ENCODE results near the gene GDA.

Gene GDA

DNA sequence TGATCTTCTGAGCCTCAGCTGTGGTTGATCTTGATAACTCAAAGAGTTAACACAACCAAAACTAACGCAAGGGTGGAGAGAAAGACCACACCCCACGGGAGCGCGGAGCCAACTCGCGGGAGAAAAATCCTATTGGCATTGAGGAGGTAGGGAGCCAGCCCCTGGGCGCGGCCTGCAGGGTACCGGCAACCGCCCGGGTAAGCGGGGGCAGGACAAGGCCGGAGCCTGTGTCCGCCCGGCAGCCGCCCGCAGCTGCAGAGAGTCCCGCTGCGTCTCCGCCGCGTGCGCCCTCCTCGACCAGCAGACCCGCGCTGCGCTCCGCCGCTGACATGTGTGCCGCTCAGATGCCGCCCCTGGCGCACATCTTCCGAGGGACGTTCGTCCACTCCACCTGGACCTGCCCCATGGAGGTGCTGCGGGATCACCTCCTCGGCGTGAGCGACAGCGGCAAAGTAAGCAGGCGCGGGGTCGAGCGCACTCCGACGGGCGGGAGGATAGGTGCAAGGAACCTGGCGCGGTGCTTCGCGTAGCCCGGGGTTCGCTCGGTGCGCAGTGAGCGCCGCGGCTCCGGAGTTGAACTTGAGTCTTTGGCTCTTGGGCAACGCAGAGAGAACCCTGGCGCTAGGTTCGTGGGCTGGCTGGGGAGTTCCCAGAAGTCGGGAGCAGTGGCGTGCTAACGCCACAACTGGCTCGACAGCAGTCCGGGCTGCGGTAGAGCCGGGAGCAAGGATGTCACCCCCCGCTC, at the start of gene GDA:
Gene GDA, plus strand, starts transcription at position 210 of the 745 bp plus-strand sequence. Its CDS starts 120 bp downstream, at position 330.
- Histone ChIP-seq H3K9ac (ENCODE audit: low read length) (no peak within 1 kb of the TSS), H3K27me3 (ENCODE audit: low read depth, low read length) (no peaks in the 10 kb centered on the region), H3K27ac (ENCODE audit: low read length) (no peak within 1 kb of the TSS), H2AFZ (ENCODE audit: low read depth, low read length) (no peak within 1 kb of the TSS), H3K79me2 (ENCODE audit: low read length) (no peaks in the 10 kb centered on the region), H4K20me1 (ENCODE audit: insufficient read depth, low read length) (no peaks in the 10 kb centered on the region), H3K4me2 (ENCODE audit: low read length) (no peak within 1 kb of the TSS), H3K4me1 (ENCODE audit: low read length) (peaks cover 5% of the 10 kb centered on the region), H3K4me3 (ENCODE audit: low read length) (no peak within 1 kb of the TSS), H3K36me3 (replicated peaks; ENCODE audit: low read depth, low read length) (no peaks in the 10 kb centered on the region), H3K9me3 (ENCODE audit: insufficient read depth, low read length) (no peaks in the 10 kb centered on the region)
- no peak for TF ChIP-seq EZH2phosphoT487 (IDR thresholded peaks at IDR 0.05; ENCODE audit: low read depth)
- TF ChIP-seq, protein P1, sequence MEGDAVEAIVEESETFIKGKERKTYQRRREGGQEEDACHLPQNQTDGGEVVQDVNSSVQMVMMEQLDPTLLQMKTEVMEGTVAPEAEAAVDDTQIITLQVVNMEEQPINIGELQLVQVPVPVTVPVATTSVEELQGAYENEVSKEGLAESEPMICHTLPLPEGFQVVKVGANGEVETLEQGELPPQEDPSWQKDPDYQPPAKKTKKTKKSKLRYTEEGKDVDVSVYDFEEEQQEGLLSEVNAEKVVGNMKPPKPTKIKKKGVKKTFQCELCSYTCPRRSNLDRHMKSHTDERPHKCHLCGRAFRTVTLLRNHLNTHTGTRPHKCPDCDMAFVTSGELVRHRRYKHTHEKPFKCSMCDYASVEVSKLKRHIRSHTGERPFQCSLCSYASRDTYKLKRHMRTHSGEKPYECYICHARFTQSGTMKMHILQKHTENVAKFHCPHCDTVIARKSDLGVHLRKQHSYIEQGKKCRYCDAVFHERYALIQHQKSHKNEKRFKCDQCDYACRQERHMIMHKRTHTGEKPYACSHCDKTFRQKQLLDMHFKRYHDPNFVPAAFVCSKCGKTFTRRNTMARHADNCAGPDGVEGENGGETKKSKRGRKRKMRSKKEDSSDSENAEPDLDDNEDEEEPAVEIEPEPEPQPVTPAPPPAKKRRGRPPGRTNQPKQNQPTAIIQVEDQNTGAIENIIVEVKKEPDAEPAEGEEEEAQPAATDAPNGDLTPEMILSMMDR (IDR thresholded peaks at IDR 0.05; ENCODE audit: low read depth, low read length), result no peak

- H3K4me1 ChIP-seq (ENCODE audit: low read length), result no peaks in the 10 kb centered on the region
- no peak overlapping the region for H3K9ac ChIP-seq (ENCODE audit: low read length)
- H3K9me3 ChIP-seq (ENCODE audit: insufficient read depth, low read length), result no peaks in the 10 kb centered on the region
- H3K79me2 ChIP-seq (ENCODE audit: low read length), result no peaks in the 10 kb centered on the region
- H4K20me1 ChIP-seq (ENCODE audit: insufficient read depth, low read length), result no peaks in the 10 kb centered on the region
- H3K4me3 ChIP-seq (ENCODE audit: low read length), result no peak overlapping the region
- no peak overlapping the region for H3K4me2 ChIP-seq (ENCODE audit: low read length)
- no peaks in the 10 kb centered on the region for H3K36me3 ChIP-seq (replicated peaks; ENCODE audit: low read depth, low read length)
- no peak for TF ChIP-seq EZH2phosphoT487 (IDR thresholded peaks at IDR 0.05; ENCODE audit: low read depth)
- TF ChIP-seq, protein P1 (IDR thresholded peaks at IDR 0.05; ENCODE audit: low read depth, low read length), result no peak
- H3K27me3 ChIP-seq (ENCODE audit: low read depth, low read length), result no peaks in the 10 kb centered on the region
- no peak overlapping the region for H3K27ac ChIP-seq (ENCODE audit: low read length)
- H2AFZ ChIP-seq (ENCODE audit: low read depth, low read length), result no peak overlapping the region
These were observed 46.7 kb upstream of the GDA start for GRCh38 chr9:72102520-72102919.

- Histone ChIP-seq H3K4me1 (ENCODE audit: low read length) (no peaks in the 10 kb centered on the region), H3K4me2 (ENCODE audit: low read length) (no peak overlapping the region), H3K9me3 (ENCODE audit: insufficient read depth, low read length) (no peaks in the 10 kb centered on the region), H3K79me2 (ENCODE audit: low read length) (no peaks in the 10 kb centered on the region), H3K36me3 (replicated peaks; ENCODE audit: low read depth, low read length) (no peaks in the 10 kb centered on the region), H4K20me1 (ENCODE audit: insufficient read depth, low read length) (no peaks in the 10 kb centered on the region), H3K27ac (ENCODE audit: low read length) (no peak overlapping the region), H3K9ac (ENCODE audit: low read length) (no peak overlapping the region), H3K27me3 (ENCODE audit: low read depth, low read length) (no peaks in the 10 kb centered on the region), H2AFZ (ENCODE audit: low read depth, low read length) (no peak overlapping the region), H3K4me3 (ENCODE audit: low read length) (no peak overlapping the region)
- no peak for TF ChIP-seq EZH2phosphoT487 (IDR thresholded peaks at IDR 0.05; ENCODE audit: low read depth)
- TF ChIP-seq, protein P1 (IDR thresholded peaks at IDR 0.05; ENCODE audit: low read depth, low read length), result no peak
These were observed 36.2 kb upstream of the GDA start for GRCh38 chr9:72113056-72113455.

DNA sequence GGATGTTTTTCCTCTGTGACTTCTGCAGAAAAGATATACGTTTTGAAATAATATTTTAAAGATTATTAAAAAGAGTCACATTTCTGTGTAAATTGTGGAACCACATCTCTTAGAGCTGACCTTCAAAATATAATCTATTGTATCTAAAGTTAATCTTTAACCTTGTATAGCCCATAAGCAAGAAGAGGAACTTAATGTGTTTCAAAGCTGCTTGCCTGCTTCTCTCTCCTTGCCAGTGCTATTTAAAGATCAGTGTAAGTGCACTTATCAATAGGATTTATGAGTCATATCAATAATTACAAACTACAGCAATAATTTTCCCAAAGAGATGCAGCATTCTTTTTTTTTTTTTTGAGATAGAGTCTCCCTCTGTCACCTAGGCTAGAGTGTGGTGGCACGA, 29.4 kb upstream of the GDA start:
- no peak for TF ChIP-seq EZH2phosphoT487 (IDR thresholded peaks at IDR 0.05; ENCODE audit: low read depth)
- TF ChIP-seq, protein P1 (IDR thresholded peaks at IDR 0.05; ENCODE audit: low read depth, low read length), result no peak

More for the DNA sequence above, 29.4 kb upstream of the GDA start:
- Histone ChIP-seq H3K9me3 (ENCODE audit: insufficient read depth, low read length) (no peaks in the 10 kb centered on the region), H3K4me2 (ENCODE audit: low read length) (no peak overlapping the region), H2AFZ (ENCODE audit: low read depth, low read length) (no peak overlapping the region), H4K20me1 (ENCODE audit: insufficient read depth, low read length) (no peaks in the 10 kb centered on the region), H3K4me3 (ENCODE audit: low read length) (no peak overlapping the region), H3K4me1 (ENCODE audit: low read length) (no peaks in the 10 kb centered on the region), H3K79me2 (ENCODE audit: low read length) (no peaks in the 10 kb centered on the region), H3K27ac (ENCODE audit: low read length) (no peak overlapping the region), H3K9ac (ENCODE audit: low read length) (no peak overlapping the region), H3K36me3 (replicated peaks; ENCODE audit: low read depth, low read length) (no peaks in the 10 kb centered on the region), H3K27me3 (ENCODE audit: low read depth, low read length) (no peaks in the 10 kb centered on the region)
